Esophagus squamous epithelium (tissue), 5 donors: ENCODE results near the gene KIF1A. TPM values are rescaled to one million over a fixed set of nuclear protein-coding genes. Genes with fewer than 3 reads are reported as not detected.

ENCODE experiments used
- DNase-seq: peaks from one replicate; lab custom pipeline; 2025; lab: John Stamatoyannopoulos, UW
- H3K27ac ChIP-seq, 4 donors: fragments of 200-600 bp; sonication (generic); one replicate each; pipeline ENCODE4 v1.5.1; 2016 to 2019; ENCODE audit warnings: mild to moderate bottlenecking in 1 of 4
- H3K27me3 ChIP-seq, 4 donors: fragments of 200-600 bp; sonication (generic); 1 replicate in 3 of 4; 2 replicates in 1 of 4; pipeline versions ENCODE4 v1.5.1 to v1.6.0; 2017 to 2021; ENCODE audit warnings: antibody characterized with exemption in 1 of 4
- H3K36me3 ChIP-seq, 3 donors: fragments of 200-600 bp; sonication (generic); one replicate each; pipeline ENCODE4 v1.5.1; 2016 to 2019
- H3K4me1 ChIP-seq, 3 donors: fragments of 200-600 bp; sonication (generic); one replicate each; pipeline ENCODE4 v1.5.1; 2017 to 2019
- H3K4me3 ChIP-seq, 4 donors: fragments of 200-600 bp; sonication (generic); 1 replicate in 3 of 4; 2 replicates in 1 of 4; pipeline ENCODE4 v1.5.1; 2016 to 2019; ENCODE audit warnings: mild to moderate bottlenecking in 2 of 4, moderate library complexity in 1 of 4
- H3K9me3 ChIP-seq, 3 donors: fragments of 200-600 bp; sonication (generic); one replicate each; pipeline ENCODE4 v1.5.1; 2016 to 2019
- POLR2A ChIP-seq, 4 donors: fragments of 450-650 bp; IDR thresholded peaks; one replicate each; pipeline ENCODE4 v1.6.1; 2017; ENCODE audit warnings: antibody characterized with exemption in 4 of 4, mild to moderate bottlenecking in 4 of 4, moderate library complexity in 3 of 4
- WGBS, 2 donors: methylation state at CpG; one replicate each; pipeline ENCODE4 v1.1.5; 2018; 5-methylcytosine and 5-hydroxymethylcytosine counted together
- intact Hi-C: fragments of 100-400 bp; cut with DNase I; formaldehyde crosslinking; loops from one replicate; pipeline ENCODE4 v1.15.0; 2022
- total RNA-seq, 4 donors: library from RNA; depleted of rRNA; stranded (reverse); fragments of >200 nt; gene quantifications; one replicate each; pipeline ENCODE4 v1.1.0, GENCODE V29; 2016
- TF ChIP-seq, protein P1 (sequence below), 6 experiments: fragments of 450-650 bp in 4 of 6; fragments of 200-600 bp in 2 of 6; sonication (generic) in 2 of 6; IDR thresholded peaks; one replicate each; pipeline ENCODE4 v1.5.1; 2016 to 2019; ENCODE audit warnings: antibody characterized with exemption in 6 of 6, mild to moderate bottlenecking in 4 of 6, moderate library complexity in 4 of 6
- donor health status: DM: yes; HTN: yes; CAD: no.

KIF1A gene
- total RNA-seq, 4 donors from 2014 or later: 0.15 TPM; not detected in 3

DNA sequence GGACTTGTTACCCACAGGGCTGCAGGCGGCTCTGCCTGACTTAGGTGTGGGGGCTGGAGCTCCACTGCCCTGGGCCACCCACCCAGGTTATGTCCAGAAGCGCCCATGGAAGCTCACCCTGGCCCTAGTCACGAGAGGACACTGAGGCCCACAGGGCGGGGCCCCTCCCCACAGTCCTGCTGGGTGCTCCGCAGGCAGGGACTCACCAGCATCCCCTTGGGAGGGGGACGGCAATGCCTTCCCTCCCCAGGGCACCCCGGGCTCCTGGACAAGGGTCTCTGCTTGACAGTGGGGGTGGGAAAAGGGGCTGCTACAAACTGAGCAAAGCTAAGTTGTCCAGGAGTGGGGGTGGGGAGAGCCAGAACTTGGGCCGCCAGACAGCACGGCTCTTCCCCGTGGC is 67.8 kb downstream of the KIF1A start:
- no peaks in the 10 kb centered on the region for H3K36me3 ChIP-seq
- intact Hi-C loops: no loop called here
- no peaks in the 10 kb centered on the region for H3K9me3 ChIP-seq
- no peak for DNase-seq
- H3K27ac ChIP-seq: no peak overlapping the region
- 59% methylated on average over 3 of the region's 10 CpGs; no CpG with 5 or more reads in 1 of the 2 donors for WGBS, 2 donors
- no peak for TF ChIP-seq POLR2A (IDR thresholded peaks at IDR 0.05)
- TF ChIP-seq, protein P1, sequence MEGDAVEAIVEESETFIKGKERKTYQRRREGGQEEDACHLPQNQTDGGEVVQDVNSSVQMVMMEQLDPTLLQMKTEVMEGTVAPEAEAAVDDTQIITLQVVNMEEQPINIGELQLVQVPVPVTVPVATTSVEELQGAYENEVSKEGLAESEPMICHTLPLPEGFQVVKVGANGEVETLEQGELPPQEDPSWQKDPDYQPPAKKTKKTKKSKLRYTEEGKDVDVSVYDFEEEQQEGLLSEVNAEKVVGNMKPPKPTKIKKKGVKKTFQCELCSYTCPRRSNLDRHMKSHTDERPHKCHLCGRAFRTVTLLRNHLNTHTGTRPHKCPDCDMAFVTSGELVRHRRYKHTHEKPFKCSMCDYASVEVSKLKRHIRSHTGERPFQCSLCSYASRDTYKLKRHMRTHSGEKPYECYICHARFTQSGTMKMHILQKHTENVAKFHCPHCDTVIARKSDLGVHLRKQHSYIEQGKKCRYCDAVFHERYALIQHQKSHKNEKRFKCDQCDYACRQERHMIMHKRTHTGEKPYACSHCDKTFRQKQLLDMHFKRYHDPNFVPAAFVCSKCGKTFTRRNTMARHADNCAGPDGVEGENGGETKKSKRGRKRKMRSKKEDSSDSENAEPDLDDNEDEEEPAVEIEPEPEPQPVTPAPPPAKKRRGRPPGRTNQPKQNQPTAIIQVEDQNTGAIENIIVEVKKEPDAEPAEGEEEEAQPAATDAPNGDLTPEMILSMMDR (IDR thresholded peaks at IDR 0.05): no peak
- no peak overlapping the region for H3K4me3 ChIP-seq
- peaks cover 0 to 12% (median 0%) of the 10 kb centered on the region in 4 donors for H3K27me3 ChIP-seq
- no peaks in the 10 kb centered on the region for H3K4me1 ChIP-seq

DNA sequence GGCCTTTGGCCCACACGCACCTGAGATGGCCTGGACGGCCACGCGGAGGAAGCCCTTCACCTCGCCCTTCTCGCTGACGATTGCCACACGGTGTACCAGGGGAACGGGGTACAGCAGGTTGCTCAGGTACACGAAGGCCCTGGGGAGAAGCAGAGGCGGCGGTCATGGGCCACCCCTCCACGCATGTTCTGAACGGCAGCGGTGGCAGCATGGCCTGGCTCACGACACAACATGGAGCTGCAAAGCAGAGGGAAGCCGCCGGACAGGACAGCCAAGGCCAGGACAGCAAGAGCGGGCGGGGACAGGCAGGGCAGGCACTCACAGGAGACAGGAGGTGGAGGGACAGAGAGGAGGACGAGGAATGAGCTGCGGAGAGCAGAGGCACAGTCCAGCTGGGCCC is 69.6 kb downstream of the KIF1A start:
- no peak overlapping the region for H3K4me3 ChIP-seq
- DNase-seq: no peak
- no peaks in the 10 kb centered on the region for H3K4me1 ChIP-seq
- TF ChIP-seq POLR2A (IDR thresholded peaks at IDR 0.05): no peak
- TF ChIP-seq, protein P1 (IDR thresholded peaks at IDR 0.05): no peak
- peaks cover 0 to 12% (median 0%) of the 10 kb centered on the region in 4 donors for H3K27me3 ChIP-seq
- no peaks in the 10 kb centered on the region for H3K36me3 ChIP-seq
- H3K27ac ChIP-seq: no peak overlapping the region
- H3K9me3 ChIP-seq: no peaks in the 10 kb centered on the region
- intact Hi-C loops: no loop called here
- 74 to 79% methylated on average over 13 to 21 of the region's 22 CpGs for WGBS, 2 donors

DNA sequence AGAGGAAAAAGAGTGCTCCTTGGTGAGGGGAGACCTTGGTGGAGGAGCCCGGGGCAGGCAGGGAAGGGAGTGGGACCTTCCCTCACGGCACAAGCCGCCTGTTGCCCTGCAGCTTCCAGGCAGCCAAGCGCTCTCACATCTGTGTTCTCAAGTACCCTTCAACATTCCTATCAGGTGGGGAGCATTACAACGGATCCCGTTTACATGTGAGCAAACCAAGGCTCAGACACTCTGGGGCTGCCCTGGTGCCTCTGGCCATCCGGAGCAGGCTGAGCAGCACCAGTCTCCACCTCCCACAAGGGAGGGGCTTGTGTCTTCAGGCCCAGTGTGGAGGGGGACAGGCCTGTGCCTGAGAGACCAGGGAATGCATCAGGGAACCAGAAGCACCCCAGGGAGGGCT is 70.5 kb downstream of the KIF1A start:
- H3K4me1 ChIP-seq: no peaks in the 10 kb centered on the region
- WGBS, 2 donors: 50% methylated on average over 6 of the region's 7 CpGs; no CpG with 5 or more reads in 1 of the 2 donors
- no peak overlapping the region for H3K27ac ChIP-seq
- H3K9me3 ChIP-seq: no peaks in the 10 kb centered on the region
- intact Hi-C loops: no loop called here
- TF ChIP-seq POLR2A (IDR thresholded peaks at IDR 0.05): no peak
- TF ChIP-seq, protein P1 (IDR thresholded peaks at IDR 0.05): no peak
- no peaks in the 10 kb centered on the region for H3K36me3 ChIP-seq
- H3K27me3 ChIP-seq: peaks cover 0 to 12% (median 0%) of the 10 kb centered on the region in 4 donors
- no peak overlapping the region for H3K4me3 ChIP-seq
- DNase-seq: no peak

DNA sequence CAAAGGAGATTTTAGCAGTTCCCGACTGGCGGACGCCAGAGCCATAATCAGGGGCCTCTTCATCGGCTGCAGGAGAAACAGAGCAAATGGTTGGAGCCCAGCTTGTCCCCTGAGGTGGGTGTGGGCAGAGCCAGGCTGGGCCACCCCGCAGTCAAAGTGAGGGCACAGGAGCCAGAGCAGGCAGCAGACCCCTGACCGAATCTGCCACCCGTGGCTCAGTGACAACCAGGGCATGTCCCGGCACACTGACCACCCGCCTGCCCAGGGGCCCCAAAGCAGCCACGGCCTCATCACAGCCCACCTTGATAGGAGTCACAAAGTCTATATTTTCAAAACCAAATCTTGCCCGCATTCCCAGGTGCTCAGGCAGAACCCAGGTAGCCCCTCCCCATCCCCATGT is 72.8 kb downstream of the KIF1A start:
- 73 to 83% methylated on average over 2 to 4 of the region's 11 CpGs for WGBS, 2 donors
- Histone ChIP-seq H3K36me3 (no peaks in the 10 kb centered on the region), H3K9me3 (no peaks in the 10 kb centered on the region), H3K4me1 (no peaks in the 10 kb centered on the region), H3K27me3 (peaks cover 0 to 8% (median 0%) of the 10 kb centered on the region in 4 donors), H3K27ac (no peak overlapping the region), H3K4me3 (no peak overlapping the region)
- TF ChIP-seq, protein P1 (IDR thresholded peaks at IDR 0.05): no peak
- no peak for TF ChIP-seq POLR2A (IDR thresholded peaks at IDR 0.05)
- DNase-seq: no peak
- intact Hi-C loops: no loop called here

DNA sequence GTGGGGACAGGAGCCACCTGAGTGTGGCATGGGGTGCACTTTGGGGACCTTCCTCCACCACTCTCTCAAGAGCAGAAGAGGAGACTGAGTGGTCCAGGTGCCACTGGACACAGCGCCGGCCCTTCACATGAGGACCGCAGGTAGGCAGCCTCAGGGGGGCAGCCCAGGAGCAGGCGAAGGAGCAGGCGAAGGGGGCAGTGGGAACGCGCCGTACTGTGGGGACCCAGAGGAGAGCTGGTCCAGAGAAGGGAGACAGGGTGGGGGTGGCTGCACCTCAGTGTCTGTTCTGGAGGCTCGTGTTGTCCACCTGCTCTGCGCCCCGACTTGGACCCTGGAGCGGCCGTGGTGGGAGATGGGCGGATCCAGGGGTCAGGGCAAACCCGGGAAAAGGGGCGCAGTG is 73.3 kb downstream of the KIF1A start:
- Histone ChIP-seq H3K4me3 (no peak overlapping the region), H3K9me3 (no peaks in the 10 kb centered on the region), H3K27ac (no peak overlapping the region), H3K4me1 (no peaks in the 10 kb centered on the region), H3K27me3 (peaks cover 0 to 3% (median 0%) of the 10 kb centered on the region in 4 donors), H3K36me3 (no peaks in the 10 kb centered on the region)
- 80 to 81% methylated on average over 6 to 13 of the region's 16 CpGs for WGBS, 2 donors
- TF ChIP-seq, protein P1 (IDR thresholded peaks at IDR 0.05): no peak
- no peak for DNase-seq
- intact Hi-C loops: no loop called here
